Gastroesophageal sphincter (tissue), 4 donors: ENCODE measurements around the gene PIK3R5. TPM values are rescaled to one million over a fixed set of nuclear protein-coding genes. Genes with fewer than 3 reads are reported as not detected.
A peak's percentile ranks its signal among the peaks of the same experiment; 100 is the strongest.

Experiments
- ATAC-seq: fragments of 150-250 bp; one replicate; pipeline ENCODE4 v1.9.1; 2016; ENCODE audit warnings: mild to moderate bottlenecking, moderate library complexity
- H3K27ac ChIP-seq, 4 donors: fragments of 200-600 bp; sonication (generic) in 3 of 4; 1 replicate in 3 of 4; 2 replicates in 1 of 4; pipeline ENCODE4 v1.5.1; 2016 to 2019
- H3K27me3 ChIP-seq: fragments of 200-600 bp; sonication (generic); one replicate; pipeline ENCODE4 v1.5.1; 2019
- H3K36me3 ChIP-seq, 2 donors: fragments of 200-600 bp; sonication (generic); one replicate each; pipeline ENCODE4 v1.5.1; 2019; ENCODE audit warnings: control low read depth in 1 of 2
- H3K4me1 ChIP-seq, 3 donors: fragments of 200-600 bp; sonication (generic); 1 replicate in 2 of 3; 2 replicates in 1 of 3; pipeline ENCODE4 v1.5.1; 2016 to 2019; ENCODE audit warnings: control low read depth in 2 of 3
- H3K4me3 ChIP-seq, 2 donors: fragments of 200-600 bp; sonication (generic); one replicate each; pipeline ENCODE4 v1.5.1; 2019; ENCODE audit warnings: mild to moderate bottlenecking in 1 of 2, moderate library complexity in 1 of 2
- H3K9me3 ChIP-seq, 3 donors: fragments of 200-600 bp; sonication (generic); one replicate each; pipeline ENCODE4 v1.5.1; 2017 to 2019; ENCODE audit warnings: control low read depth in 2 of 3
- EP300 ChIP-seq: sonication (generic); formaldehyde crosslinking; IDR thresholded peaks from one replicate; pipeline ENCODE4 v1.6.1; 2017; ENCODE audit warnings: antibody characterized with exemption, mild to moderate bottlenecking
- POLR2A ChIP-seq, 2 donors: fragments of 450-650 bp; IDR thresholded peaks; one replicate each; pipeline ENCODE4 v1.6.1; 2017; ENCODE audit warnings: antibody characterized with exemption in 2 of 2, mild to moderate bottlenecking in 2 of 2, moderate library complexity in 1 of 2
- POLR2AphosphoS5 ChIP-seq: sonication (generic); formaldehyde crosslinking; IDR thresholded peaks from one replicate; pipeline ENCODE4 v1.6.1; 2017; ENCODE audit warnings: antibody characterized with exemption
- WGBS, 2 donors: methylation state at CpG; one replicate each; pipeline ENCODE4 v1.1.5; 2018; ENCODE audit warnings: low coverage in 1 of 2; 5-methylcytosine and 5-hydroxymethylcytosine counted together
- total RNA-seq, 4 donors: library from RNA; depleted of rRNA; stranded (reverse); fragments of >200 nt; gene quantifications; one replicate each; pipeline ENCODE4 v1.1.0, GENCODE V29; 2016
- TF ChIP-seq, protein P1 (sequence below), 4 experiments: fragments of 200-600 bp in 2 of 4; fragments of 450-650 bp in 2 of 4; sonication (generic) in 1 of 4; IDR thresholded peaks; one replicate each; pipeline ENCODE4 v1.5.1; 2017 to 2019; ENCODE audit warnings: antibody characterized with exemption in 4 of 4, mild to moderate bottlenecking in 2 of 4, moderate library complexity in 2 of 4

PIK3R5 gene
- total RNA-seq, 4 donors from 2014 or later = 8.9 to 13.1 (median 11.9) TPM

DNA sequence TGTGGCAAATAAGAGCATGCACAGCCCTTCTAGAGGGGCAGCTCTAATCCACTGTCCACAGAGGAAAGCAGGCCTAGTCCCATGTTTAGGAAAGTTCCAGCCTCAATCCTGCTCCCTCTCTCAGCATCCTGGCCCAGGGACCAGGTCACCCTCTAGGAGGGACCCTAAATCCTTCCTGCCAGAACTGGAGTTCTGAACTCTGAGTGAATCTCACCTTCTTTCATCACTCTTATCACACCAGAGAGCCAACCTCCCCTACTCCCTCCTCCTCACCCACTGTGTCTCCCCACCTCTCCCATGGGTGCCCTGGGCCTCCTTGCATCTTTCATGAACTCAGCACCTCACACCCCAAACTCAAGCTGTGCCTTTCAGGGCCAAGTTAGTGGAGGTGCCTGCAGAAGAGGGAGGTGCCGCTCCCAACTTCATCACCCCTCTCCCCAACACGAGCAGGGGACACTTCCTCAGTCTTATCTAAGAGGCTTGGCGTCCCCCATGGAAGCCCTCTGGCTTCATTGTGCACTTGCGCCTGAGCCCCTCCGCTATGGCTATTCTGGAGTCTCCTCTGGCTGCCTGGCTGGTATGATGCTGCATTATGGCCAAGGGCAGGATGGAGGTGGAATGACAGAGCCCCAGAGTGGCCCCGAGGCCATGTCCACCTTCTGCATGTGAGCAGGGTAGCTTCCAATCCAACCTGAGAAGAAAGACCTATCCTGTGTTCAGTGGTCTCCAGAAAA, 129.7 kb downstream of the PIK3R5 start:
- H3K27me3 ChIP-seq = peaks cover 66% of the 10 kb centered on the region
- no peaks in the 10 kb centered on the region for H3K4me1 ChIP-seq
- H3K4me3 ChIP-seq = no peak overlapping the region
- no peak overlapping the region for H3K27ac ChIP-seq
- TF ChIP-seq EP300 = no peak
- TF ChIP-seq, protein P1, sequence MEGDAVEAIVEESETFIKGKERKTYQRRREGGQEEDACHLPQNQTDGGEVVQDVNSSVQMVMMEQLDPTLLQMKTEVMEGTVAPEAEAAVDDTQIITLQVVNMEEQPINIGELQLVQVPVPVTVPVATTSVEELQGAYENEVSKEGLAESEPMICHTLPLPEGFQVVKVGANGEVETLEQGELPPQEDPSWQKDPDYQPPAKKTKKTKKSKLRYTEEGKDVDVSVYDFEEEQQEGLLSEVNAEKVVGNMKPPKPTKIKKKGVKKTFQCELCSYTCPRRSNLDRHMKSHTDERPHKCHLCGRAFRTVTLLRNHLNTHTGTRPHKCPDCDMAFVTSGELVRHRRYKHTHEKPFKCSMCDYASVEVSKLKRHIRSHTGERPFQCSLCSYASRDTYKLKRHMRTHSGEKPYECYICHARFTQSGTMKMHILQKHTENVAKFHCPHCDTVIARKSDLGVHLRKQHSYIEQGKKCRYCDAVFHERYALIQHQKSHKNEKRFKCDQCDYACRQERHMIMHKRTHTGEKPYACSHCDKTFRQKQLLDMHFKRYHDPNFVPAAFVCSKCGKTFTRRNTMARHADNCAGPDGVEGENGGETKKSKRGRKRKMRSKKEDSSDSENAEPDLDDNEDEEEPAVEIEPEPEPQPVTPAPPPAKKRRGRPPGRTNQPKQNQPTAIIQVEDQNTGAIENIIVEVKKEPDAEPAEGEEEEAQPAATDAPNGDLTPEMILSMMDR (IDR thresholded peaks at IDR 0.05) = no peak
- no peak for TF ChIP-seq POLR2A (IDR thresholded peaks at IDR 0.05)
- TF ChIP-seq POLR2AphosphoS5 = no peak
- ATAC-seq = no peak
- H3K36me3 ChIP-seq = no peaks in the 10 kb centered on the region
- no peaks in the 10 kb centered on the region for H3K9me3 ChIP-seq
- 80% methylated on average over 2 of the region's 6 CpGs; no CpG with 5 or more reads in 1 of the 2 donors for WGBS, 2 donors

DNA sequence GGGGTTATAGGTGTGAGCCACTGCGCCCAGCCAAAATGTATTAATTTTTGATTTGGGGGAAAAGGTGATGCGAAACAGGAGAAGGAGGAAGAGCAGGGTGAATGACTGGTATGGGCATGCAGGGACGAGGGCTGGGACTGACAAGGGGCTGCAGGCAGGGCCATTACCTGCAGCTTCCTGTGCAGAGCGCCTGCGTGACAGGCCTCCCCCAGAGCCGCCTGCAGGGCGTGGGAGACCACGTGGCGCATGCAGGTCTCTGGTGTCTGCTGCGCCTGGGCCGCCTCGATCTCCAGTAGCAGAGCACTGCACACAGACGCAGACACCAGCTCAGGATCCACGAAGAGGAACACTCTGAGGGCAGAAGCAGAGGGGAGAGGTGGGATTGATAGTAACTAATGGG, 130.4 kb downstream of the PIK3R5 start:
- Histone ChIP-seq H3K4me3 (no peak overlapping the region), H3K27ac (no peak overlapping the region), H3K27me3 (peaks cover 71% of the 10 kb centered on the region), H3K9me3 (no peaks in the 10 kb centered on the region), H3K36me3 (no peaks in the 10 kb centered on the region), H3K4me1 (no peaks in the 10 kb centered on the region)
- no peak for ATAC-seq
- 74 to 89% methylated on average over 3 to 11 of the region's 14 CpGs for WGBS, 2 donors
- no peak for TF ChIP-seq EP300
- TF ChIP-seq POLR2AphosphoS5 = no peak
- no peak for TF ChIP-seq POLR2A (IDR thresholded peaks at IDR 0.05)
- TF ChIP-seq, protein P1 (IDR thresholded peaks at IDR 0.05) = no peak

DNA sequence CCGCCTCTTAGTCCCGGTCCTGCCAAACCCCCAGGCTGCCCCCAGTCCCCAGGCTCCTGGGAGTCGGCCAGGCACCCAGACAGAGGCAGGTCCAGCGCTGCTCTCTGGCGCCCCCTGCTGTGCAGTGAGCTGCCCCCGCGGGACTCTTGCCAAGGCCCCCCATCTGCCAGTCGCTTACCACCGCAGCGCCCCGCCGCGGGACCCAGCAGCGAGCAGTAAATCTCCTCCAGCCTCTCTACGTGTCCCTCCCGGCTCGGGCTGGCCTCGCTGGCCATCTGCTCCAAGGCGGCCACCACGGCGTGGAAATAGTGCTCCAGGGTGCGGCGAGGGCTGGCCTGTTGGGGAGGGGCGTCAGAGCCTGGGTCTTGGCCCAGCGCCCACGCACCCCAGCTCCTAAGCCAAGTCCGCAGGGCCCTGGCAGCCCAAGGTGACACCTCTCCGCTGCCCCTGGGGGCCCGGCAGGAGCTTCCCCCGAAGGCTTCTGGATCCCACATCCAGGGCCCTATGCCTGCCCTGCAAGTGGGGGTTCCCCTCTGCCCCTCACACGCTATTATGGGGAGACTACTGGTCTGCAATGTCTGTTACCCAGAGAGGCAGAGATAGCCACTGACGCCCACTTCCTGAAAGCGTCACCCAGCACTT, 132.7 kb downstream of the PIK3R5 start:
- Histone ChIP-seq H3K36me3 (no peaks in the 10 kb centered on the region), H3K9me3 (no peaks in the 10 kb centered on the region), H3K27ac (no peak overlapping the region), H3K4me3 (no peak overlapping the region), H3K27me3 (peaks cover 89% of the 10 kb centered on the region), H3K4me1 (no peaks in the 10 kb centered on the region)
- TF ChIP-seq EP300 = no peak
- TF ChIP-seq, protein P1 (IDR thresholded peaks at IDR 0.05) = peak in 1 of 4 experiments; percentile 23
- ATAC-seq = no peak
- WGBS, 2 donors = 50 to 100% methylated on average over 1 to 2 of the region's 33 CpGs

DNA sequence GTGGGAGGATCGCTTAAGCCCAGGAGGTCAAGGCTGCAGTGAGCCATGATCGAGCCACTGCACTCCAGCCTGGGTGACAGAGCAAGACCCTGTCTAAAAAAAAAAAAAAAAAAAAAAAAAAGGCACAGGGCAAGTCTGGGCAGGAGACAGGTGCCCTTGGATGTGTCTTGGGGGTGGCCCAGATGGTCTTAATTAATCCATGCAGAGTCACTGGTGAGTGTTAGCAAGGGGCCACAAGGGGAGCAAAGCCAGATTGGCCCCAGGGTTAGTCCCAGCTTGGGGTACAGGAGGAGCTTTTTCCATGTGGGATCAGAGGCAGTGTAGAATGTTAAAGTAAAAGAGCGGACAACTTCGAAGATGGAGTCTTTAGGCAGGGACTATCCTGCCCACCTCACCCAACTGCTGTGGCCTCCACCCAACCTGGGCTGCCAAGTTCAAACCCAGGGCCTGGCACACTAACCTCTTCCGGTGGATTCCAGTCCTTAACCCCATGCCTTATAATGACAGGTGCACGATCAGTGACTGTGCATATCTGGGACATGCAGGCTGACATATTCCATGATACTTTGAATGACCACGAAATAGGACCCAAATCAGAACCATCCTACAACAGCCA, 134.2 kb downstream of the PIK3R5 start:
- no peaks in the 10 kb centered on the region for H3K9me3 ChIP-seq
- no peak overlapping the region for H3K4me3 ChIP-seq
- TF ChIP-seq, protein P1 (IDR thresholded peaks at IDR 0.05) = no peak
- no peak overlapping the region for H3K27ac ChIP-seq
- no peaks in the 10 kb centered on the region for H3K4me1 ChIP-seq
- ATAC-seq = no peak
- WGBS, 2 donors = 85 to 100% methylated on average over 5 to 6 of the region's 7 CpGs
- H3K36me3 ChIP-seq = no peaks in the 10 kb centered on the region
- H3K27me3 ChIP-seq = peaks cover 76% of the 10 kb centered on the region

DNA sequence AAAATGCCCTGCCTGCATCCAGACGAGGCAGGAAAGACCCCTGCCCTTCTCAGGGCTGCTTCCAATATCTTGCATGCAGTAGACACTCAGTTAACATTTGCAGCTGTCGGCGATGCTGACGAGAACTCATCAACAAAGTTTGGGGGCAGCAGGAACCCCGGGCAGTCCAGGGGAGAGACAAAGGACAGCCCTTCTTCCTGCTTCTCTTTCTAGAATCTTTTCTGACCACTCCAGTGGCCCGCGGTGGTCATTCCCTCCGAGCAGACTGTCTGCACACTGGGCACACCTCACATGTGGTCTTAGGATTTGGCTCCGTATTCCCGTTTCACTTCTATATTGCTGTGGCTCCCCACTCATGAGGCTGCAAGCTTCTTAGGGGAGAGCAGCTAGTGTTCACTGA, 135.4 kb downstream of the PIK3R5 start:
- Histone ChIP-seq H3K27me3 (peaks cover 64% of the 10 kb centered on the region), H3K36me3 (no peaks in the 10 kb centered on the region), H3K4me3 (no peak overlapping the region), H3K4me1 (no peaks in the 10 kb centered on the region), H3K27ac (no peak overlapping the region), H3K9me3 (no peaks in the 10 kb centered on the region)
- TF ChIP-seq POLR2AphosphoS5 = no peak
- TF ChIP-seq, protein P1 (IDR thresholded peaks at IDR 0.05) = no peak
- no peak for TF ChIP-seq POLR2A (IDR thresholded peaks at IDR 0.05)
- no peak for TF ChIP-seq EP300
- ATAC-seq = no peak
- WGBS, 2 donors = no CpG with 5 or more reads among the region's 10 CpGs
